GM18907 (cell line): ENCODE results near the gene BAK1.

Source experiments
- ATAC-seq: cut with Tn5 transposase; IDR thresholded peaks from one replicate; pipeline ENCODE4 v1.9.1; 2021; ENCODE audit warnings: mild to moderate bottlenecking, moderate library complexity; ENCODE audit not compliant: unreplicated experiment

BAK1 gene

GRCh38 chr6:33579828-33580714 is at the start of gene BAK1:
Gene BAK1, minus strand, starts transcription at chr6:33580276. Its CDS starts 2,672 bp downstream, at chr6:33577604.
- peak; percentile 76 for ATAC-seq

- no peak for ATAC-seq
These were observed 48.4 kb upstream of the BAK1 start for GRCh38 chr6:33628401-33628964.

- ATAC-seq, result no peak
These were observed 47.8 kb upstream of the BAK1 start for GRCh38 chr6:33627876-33628275.

- no peak for ATAC-seq
These were observed 44.8 kb upstream of the BAK1 start for GRCh38 chr6:33624856-33625255.

GRCh38 chr6:33623895-33624381 is 43.9 kb upstream of the BAK1 start:
- ATAC-seq, result no peak

- ATAC-seq, result no peak
These were observed 42.7 kb upstream of the BAK1 start for GRCh38 chr6:33622456-33623431.

GRCh38 chr6:33621711-33622388 is 41.8 kb upstream of the BAK1 start:
- ATAC-seq, result peak; percentile 12

GRCh38 chr6:33620856-33621710 is 41.0 kb upstream of the BAK1 start, which contains the start of gene ITPR3:
Gene ITPR3, plus strand, starts transcription at chr6:33621322. Its CDS starts 281 bp downstream, at chr6:33621603.
- ATAC-seq, result peak; percentile 72

GRCh38 chr6:33620158-33620855 is 40.2 kb upstream of the BAK1 start:
- ATAC-seq, result no peak

- ATAC-seq, result no peak
These were observed 39.2 kb upstream of the BAK1 start for GRCh38 chr6:33619166-33619840.

GRCh38 chr6:33616913-33617312 is 36.8 kb upstream of the BAK1 start:
- ATAC-seq, result no peak

GRCh38 chr6:33616113-33616512 is 36.0 kb upstream of the BAK1 start:
- ATAC-seq, result no peak

- ATAC-seq, result no peak
These were observed 33.7 kb upstream of the BAK1 start for GRCh38 chr6:33613795-33614168.

GRCh38 chr6:33613146-33613794 is 33.2 kb upstream of the BAK1 start:
- ATAC-seq, result no peak

- no peak for ATAC-seq
These were observed 31.0 kb upstream of the BAK1 start for GRCh38 chr6:33610779-33611732.

- no peak for ATAC-seq
These were observed 30.0 kb upstream of the BAK1 start for GRCh38 chr6:33610067-33610466.

- ATAC-seq, result no peak
These were observed 29.5 kb upstream of the BAK1 start for GRCh38 chr6:33609528-33609927.
